ENCODE measurements around the gene HSDL2. TPM values are rescaled to one million over a fixed set of nuclear protein-coding genes. Genes with fewer than 3 reads are reported as not detected.

The HSDL2 gene
- total RNA-seq, 1 experiment from 2014 or later, result 60.6 TPM

GRCh38 chr9:112487799-112488340 is 108.0 kb downstream of the HSDL2 start:
- H3K4me1 ChIP-seq (replicated peaks; ENCODE audit: insufficient read depth), result peaks cover 21% of the 10 kb centered on the region
- H3K9me3 ChIP-seq (ENCODE audit: insufficient read depth, low read depth), result no peaks in the 10 kb centered on the region
- peak overlapping the region; percentile 77 for H3K4me2 ChIP-seq
- H3F3A ChIP-seq (ENCODE audit: insufficient read depth, low read depth), result no peaks in the 10 kb centered on the region; the same call in 1 of the 2 replicates
- intact Hi-C loops (cut with micrococcal nuclease; ENCODE audit: unreplicated experiment), result loop anchor here (1.0 to 10.0 kb wide), 5 partner anchors 69 to 376 kb away; partner anchors contain the start of gene SNX30
- TF ChIP-seq CTCF (conservative IDR thresholded peaks at IDR 0.05) (no peak), EZH2 (IDR thresholded peaks at IDR 0.05; ENCODE audit: low read depth) (no peak)
- H4K20me1 ChIP-seq (ENCODE audit: insufficient read depth), result no peaks in the 10 kb centered on the region
- peak overlapping the region; percentile 80 for H2AFZ ChIP-seq
- H3K4me3 ChIP-seq, result peak overlapping the region; percentile 79
- no peak overlapping the region for H3K27ac ChIP-seq
- H3K9me2 ChIP-seq (ENCODE audit: insufficient read depth), result no peaks in the 10 kb centered on the region
- peaks cover 44% of the 10 kb centered on the region for H3K79me2 ChIP-seq (ENCODE audit: low read depth)
- DNase-seq, result no peak
- ChIA-PET CTCF (interaction anchor here (0.7 kb wide), 1 partner anchor 662 kb away, joined by 3 read pairs; no protein-coding TSS in a partner anchor), POLR2A (ENCODE audit: unreplicated experiment) (interaction anchor here (0.6 to 0.7 kb wide), 2 partner anchors 361 to 636 kb away, joined by 4 read pairs; no protein-coding TSS in a partner anchor)
- BruUV-seq (replicated peaks), result TSS peak; percentile 44
- H3K27me3 ChIP-seq (ENCODE audit: insufficient read depth, low read depth), result no peaks in the 10 kb centered on the region
- H3K36me3 ChIP-seq (ENCODE audit: low read depth), result no peaks in the 10 kb centered on the region

GRCh38 chr9:112489039-112489546 is 109.2 kb downstream of the HSDL2 start:
- POLR2A ChIA-PET (ENCODE audit: unreplicated experiment), result interaction anchor here (0.5 to 0.7 kb wide), 2 partner anchors 165 to 261 kb away, joined by 3 to 6 read pairs; no protein-coding TSS in a partner anchor
- H3F3A ChIP-seq (ENCODE audit: insufficient read depth, low read depth), result no peaks in the 10 kb centered on the region; the same call in 1 of the 2 replicates
- no peak overlapping the region for H3K27ac ChIP-seq
- intact Hi-C loops (cut with micrococcal nuclease; ENCODE audit: unreplicated experiment), result loop anchor here (5.0 to 10.0 kb wide), 2 partner anchors 176 to 377 kb away; no protein-coding TSS in a partner anchor
- H3K9me2 ChIP-seq (ENCODE audit: insufficient read depth), result no peaks in the 10 kb centered on the region
- no TSS peak for BruUV-seq (replicated peaks)
- H3K36me3 ChIP-seq (ENCODE audit: low read depth), result peaks cover 8% of the 10 kb centered on the region; the same call in 1 of the 2 replicates
- DNase-seq, result no peak
- H3K9me3 ChIP-seq (ENCODE audit: insufficient read depth, low read depth), result 0 out of 2 replicates have a peak, but pooled peaks cover 3% of the 10 kb centered on the region
- CTCF ChIA-PET, result interaction anchor here (0.6 kb wide), 1 partner anchor 1102 kb away, joined by 3 read pairs; no protein-coding TSS in a partner anchor
- H3K4me2 ChIP-seq, result no peak overlapping the region; the same call in 1 of the 2 replicates
- H2AFZ ChIP-seq, result no peak overlapping the region
- H3K27me3 ChIP-seq (ENCODE audit: insufficient read depth, low read depth), result no peaks in the 10 kb centered on the region
- no peaks in the 10 kb centered on the region for H4K20me1 ChIP-seq (ENCODE audit: insufficient read depth)
- no peak for TF ChIP-seq CTCF (conservative IDR thresholded peaks at IDR 0.05)
- TF ChIP-seq EZH2 (IDR thresholded peaks at IDR 0.05; ENCODE audit: low read depth), result no peak
- no peak overlapping the region for H3K4me3 ChIP-seq
- peaks cover 45% of the 10 kb centered on the region for H3K79me2 ChIP-seq (ENCODE audit: low read depth)
- H3K4me1 ChIP-seq (replicated peaks; ENCODE audit: insufficient read depth), result peaks cover 21% of the 10 kb centered on the region

DNA sequence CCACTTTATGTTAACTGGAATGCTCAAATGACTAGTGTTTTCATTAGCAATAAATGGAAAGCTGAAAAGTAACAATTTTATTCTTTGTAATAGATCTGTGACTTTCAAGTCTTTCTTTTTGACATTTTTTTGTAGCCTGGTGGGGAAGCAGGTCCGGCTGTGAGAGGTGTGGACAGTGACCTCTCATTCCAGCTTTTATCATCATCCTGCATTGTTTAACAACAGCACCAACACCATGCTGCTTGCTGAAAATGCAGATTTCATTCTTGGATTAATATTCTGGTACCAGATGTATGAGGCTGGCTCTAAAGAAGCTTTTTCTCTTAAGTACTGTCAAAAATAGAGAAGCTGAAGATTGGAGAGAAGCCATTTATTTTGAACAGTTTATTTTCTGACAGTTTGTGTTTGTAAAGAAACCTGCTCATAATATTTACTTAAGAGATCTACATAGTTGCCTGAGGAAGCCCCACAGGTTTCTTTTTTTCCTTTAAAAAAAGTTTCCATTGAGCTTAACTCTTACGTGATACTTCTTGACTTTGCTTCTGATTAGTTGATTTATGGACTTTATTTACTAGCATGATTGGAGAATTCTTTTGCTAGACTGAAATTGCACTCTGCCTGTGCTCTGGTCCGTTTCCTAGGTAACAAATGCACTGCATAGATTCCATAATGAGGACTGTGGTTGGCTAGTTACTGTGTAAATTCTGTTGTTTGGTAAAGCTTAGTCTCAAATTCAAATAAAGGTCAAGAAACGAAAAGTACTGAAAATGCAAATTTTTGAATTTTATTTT is 110.2 kb downstream of the HSDL2 start:
- peaks cover 49% of the 10 kb centered on the region for H3K79me2 ChIP-seq (ENCODE audit: low read depth)
- no peak for TF ChIP-seq EZH2 (IDR thresholded peaks at IDR 0.05; ENCODE audit: low read depth)
- TF ChIP-seq CTCF (conservative IDR thresholded peaks at IDR 0.05), result no peak
- H3K4me3 ChIP-seq, result no peak overlapping the region
- H3K27me3 ChIP-seq (ENCODE audit: insufficient read depth, low read depth), result no peaks in the 10 kb centered on the region
- DNase-seq, result no peak
- H3F3A ChIP-seq (ENCODE audit: insufficient read depth, low read depth), result no peaks in the 10 kb centered on the region; the same call in 1 of the 2 replicates
- H3K9me3 ChIP-seq (ENCODE audit: insufficient read depth, low read depth), result 0 out of 2 replicates have a peak, but pooled peaks cover 7% of the 10 kb centered on the region
- no peaks in the 10 kb centered on the region for H3K9me2 ChIP-seq (ENCODE audit: insufficient read depth)
- BruUV-seq (replicated peaks), result no TSS peak
- 0 out of 2 replicates have a peak overlapping the region, but pooled peaks have one; percentile 24 for H2AFZ ChIP-seq
- intact Hi-C loops (cut with micrococcal nuclease; ENCODE audit: unreplicated experiment), result loop anchor here (5.0 to 10.0 kb wide), 3 partner anchors 135 to 378 kb away; no protein-coding TSS in a partner anchor
- ChIA-PET CTCF (no interaction called here), POLR2A (ENCODE audit: unreplicated experiment) (interaction anchor here (0.7 kb wide), 1 partner anchor 260 kb away, joined by 6 read pairs; no protein-coding TSS in a partner anchor)
- H3K4me2 ChIP-seq, result 0 out of 2 replicates have a peak overlapping the region, but pooled peaks have one; percentile 17
- H4K20me1 ChIP-seq (ENCODE audit: insufficient read depth), result no peaks in the 10 kb centered on the region
- peaks cover 12% of the 10 kb centered on the region; the same call in 1 of the 2 replicates for H3K36me3 ChIP-seq (ENCODE audit: low read depth)
- peaks cover 21% of the 10 kb centered on the region for H3K4me1 ChIP-seq (replicated peaks; ENCODE audit: insufficient read depth)
- no peak overlapping the region for H3K27ac ChIP-seq

Data from PC-9 (cell line).